Activated CD4-positive, alpha-beta T cell treated with anti-CD3 and anti-CD28 coated beads for 24 hours (primary cell): ENCODE results near the gene DNAJC3.
"Not testable (repeated sequence)": the region's sequence is repeated elsewhere in the genome, so short reads cannot be mapped to it uniquely, and the experiment has no call there.

ENCODE experiments used
- DNase-seq, 2 donors: peaks; one replicate each; pipeline ENCODE4 v3.0.0-alpha.2; 2020; ENCODE audit warnings: low read depth in 2 of 2

DNAJC3 gene, protein sequence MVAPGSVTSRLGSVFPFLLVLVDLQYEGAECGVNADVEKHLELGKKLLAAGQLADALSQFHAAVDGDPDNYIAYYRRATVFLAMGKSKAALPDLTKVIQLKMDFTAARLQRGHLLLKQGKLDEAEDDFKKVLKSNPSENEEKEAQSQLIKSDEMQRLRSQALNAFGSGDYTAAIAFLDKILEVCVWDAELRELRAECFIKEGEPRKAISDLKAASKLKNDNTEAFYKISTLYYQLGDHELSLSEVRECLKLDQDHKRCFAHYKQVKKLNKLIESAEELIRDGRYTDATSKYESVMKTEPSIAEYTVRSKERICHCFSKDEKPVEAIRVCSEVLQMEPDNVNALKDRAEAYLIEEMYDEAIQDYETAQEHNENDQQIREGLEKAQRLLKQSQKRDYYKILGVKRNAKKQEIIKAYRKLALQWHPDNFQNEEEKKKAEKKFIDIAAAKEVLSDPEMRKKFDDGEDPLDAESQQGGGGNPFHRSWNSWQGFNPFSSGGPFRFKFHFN

DNA sequence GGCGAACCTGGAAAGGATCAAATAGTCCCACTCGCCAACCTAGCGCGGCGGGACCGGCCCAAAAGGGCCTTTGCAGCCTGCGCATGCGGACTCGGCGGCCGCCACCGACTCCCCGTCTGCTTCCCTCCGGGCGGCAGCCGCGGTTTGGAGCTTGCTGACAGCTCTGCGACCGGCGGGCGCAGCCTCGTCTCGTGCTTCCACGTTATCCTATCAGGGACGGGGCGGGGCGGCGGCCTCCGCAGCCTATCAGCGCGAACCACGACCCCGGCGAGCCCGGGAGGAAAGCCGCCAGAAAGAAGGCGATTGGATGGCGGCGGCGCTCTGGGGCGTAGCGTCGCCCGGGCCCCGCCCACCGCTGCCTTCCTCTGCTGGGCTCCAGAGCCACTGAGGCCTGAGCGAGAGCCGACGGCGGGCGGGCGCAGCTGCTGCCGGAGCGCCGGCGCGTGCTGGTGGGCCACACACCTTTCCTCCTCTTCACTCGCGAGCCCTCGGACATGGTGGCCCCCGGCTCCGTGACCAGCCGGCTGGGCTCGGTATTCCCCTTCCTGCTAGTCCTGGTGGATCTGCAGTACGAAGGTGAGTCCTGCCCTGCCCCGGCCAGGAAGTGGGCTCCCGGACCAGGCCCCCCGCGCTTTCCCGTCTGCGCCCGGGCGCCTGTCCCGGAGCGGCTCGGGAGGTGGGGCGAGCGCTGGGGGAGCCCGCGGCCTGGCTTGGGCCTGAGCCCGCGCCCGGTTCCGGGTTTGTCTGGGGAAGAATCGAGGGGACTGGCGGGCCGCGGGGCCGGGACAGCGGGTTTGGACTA lies at the start of gene DNAJC3:
Gene DNAJC3, plus strand, starts transcription at position 378 of the 802 bp plus-strand sequence. Its CDS starts 117 bp downstream, at position 495.
- peak; percentile 94 to 96 for DNase-seq

DNA sequence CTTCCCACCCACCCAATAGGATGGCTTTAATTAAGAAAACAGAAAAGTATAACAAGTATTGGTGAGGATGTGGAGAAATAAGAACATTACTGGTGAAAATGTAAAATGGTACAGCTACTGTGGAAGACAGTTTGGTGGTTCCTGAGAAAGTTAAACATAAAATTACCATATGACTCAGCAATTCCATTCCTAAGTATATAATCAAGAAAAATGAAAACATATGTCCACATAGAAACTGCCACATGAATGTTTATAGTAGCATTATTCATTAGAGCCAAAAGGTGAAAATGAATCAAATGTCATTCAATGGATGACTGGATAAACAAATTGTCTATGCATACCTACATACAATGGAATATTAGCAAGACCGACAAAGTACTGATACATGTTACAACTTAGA lies 49.3 kb upstream of the DNAJC3 start:
- DNase-seq, result no peak

DNA sequence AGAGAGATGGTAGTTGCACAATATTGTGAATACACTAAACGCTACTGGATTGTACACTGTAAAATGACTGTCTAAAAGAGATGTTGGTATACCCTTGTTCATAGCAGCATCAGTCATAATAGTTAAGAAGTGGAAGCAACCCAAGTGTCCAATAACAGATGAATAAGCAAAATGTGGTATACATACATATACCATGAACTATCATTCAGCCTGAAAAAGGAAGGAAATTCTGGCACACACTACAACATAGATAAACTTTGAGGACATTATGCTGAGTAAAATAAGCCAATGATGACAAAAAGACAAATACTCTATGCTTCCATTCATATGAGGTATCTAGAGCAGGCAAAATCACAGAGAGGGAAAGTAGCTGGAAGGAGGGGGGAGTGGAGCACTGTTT lies 48.5 kb upstream of the DNAJC3 start:
- DNase-seq, result no peak

DNA sequence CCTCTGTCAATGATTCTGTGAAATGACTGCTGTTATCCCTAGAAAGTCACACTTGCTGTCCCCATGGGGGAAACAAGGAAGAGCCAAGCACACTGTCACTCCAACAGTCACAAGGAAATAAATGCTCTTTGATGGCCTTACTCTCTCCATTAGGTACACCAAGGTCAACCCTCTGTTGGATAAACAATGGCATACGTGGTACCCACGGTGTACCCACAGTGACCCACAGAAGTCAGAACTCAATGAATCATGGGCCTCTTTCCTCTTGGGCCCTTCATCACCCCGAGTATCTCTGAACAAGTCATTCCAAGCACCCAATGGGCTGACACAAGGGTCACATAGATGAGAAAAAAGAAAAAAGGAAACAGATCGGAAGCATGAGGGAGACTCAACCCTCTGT lies 47.9 kb upstream of the DNAJC3 start:
- no peak for DNase-seq

DNA sequence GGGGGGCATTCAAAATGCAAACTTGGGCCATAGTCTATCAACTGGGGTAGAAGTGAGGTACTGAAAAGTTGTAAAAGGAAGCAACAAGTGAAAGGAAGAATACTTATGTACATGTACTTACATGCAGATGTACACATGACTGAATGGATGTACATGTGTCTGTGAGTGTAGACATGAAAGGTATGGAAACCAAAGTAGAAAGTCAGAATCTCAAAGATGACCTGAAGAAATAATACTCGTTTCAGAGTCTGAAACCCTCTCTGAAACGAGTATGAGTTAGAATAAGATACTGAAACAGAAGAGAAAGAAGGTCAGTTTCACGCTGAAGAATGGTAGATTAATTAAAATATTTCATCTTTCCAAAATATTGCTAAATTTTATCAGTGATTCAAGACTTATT lies 46.3 kb upstream of the DNAJC3 start:
- no peak for DNase-seq

DNA sequence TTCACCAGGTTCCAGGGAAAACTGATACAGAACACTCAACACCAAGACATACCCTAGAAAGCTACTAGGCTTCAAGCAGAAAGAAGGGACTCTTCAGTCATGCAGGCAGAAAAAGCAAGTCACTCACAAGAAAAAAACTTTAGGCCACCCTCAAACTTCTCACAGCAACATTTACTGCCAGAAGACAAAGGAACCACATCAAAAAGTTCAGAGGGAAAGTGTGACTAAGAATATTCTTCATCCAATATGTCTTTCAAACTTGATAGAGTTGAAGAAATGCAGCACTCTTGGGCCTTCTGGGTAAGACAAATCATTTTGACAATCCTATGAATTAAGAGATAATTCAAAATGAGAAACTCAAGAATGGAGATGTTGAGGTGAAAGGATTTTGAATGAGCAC lies 40.1 kb upstream of the DNAJC3 start:
- no peak for DNase-seq

DNA sequence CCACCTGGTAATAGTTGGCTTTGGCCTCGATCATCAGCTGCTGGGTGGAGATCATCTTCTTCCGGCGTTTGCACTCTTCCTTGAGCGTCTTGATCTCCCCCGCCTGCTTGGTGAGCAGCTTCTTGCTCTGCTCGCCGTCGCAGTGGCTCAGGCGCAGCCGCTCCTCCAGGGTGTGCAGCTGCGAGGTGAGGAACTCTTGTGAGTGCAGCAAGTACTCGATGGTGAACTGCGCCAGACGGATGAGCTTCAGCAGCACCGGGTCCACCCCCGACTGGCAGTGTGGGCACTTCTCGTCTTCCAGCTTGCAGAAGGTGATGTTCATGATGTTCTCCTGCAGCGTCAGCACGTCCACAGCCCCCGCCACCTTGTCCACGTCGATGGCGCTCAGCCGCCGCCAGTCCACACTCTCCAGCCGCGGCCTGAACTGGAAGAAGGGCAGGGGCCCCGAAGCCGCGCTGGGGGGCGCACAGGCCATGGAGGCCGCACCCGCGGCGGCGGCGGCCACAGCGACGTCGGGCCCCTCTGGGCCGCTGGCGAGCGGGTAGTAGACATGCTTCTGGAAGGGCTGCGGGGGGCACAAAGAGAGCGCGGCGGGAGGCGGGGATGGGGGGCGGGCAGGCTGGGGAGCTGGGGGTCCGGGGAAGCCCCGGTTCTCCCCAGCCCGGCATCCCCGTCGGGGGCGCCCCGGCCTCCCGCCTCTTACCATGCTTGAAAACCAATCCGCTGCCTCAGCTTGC lies 35.5 kb upstream of the DNAJC3 start:
- no peak for DNase-seq

DNA sequence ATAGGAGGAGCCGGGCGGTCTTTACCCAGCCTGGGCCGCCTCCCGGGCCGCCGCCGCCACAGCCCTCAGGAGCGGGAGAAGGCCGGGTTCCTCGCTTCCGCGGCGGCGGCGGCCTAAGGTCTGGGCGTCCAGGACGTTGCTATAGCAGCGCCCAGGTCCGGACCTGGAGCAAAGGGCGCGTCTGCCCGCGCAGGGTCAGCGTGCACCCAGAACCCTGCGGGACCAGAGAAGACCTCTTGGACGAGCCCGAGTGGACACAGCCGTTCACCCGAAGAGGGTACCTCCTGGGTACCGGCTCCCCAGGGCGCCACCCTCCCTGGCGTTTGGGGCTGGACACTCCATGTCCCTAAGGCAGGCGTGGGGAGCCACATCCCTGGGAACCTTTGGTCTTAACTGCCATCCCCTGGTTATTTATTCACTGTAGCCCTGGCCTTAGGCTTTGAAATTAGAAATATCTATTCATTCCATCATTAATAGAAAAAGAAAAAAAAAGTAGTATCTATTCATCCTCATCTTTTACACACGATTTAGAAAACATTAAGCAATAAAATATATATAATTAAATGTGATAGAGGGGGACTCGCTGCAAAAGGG lies 34.8 kb upstream of the DNAJC3 start:
- no peak for DNase-seq

DNA sequence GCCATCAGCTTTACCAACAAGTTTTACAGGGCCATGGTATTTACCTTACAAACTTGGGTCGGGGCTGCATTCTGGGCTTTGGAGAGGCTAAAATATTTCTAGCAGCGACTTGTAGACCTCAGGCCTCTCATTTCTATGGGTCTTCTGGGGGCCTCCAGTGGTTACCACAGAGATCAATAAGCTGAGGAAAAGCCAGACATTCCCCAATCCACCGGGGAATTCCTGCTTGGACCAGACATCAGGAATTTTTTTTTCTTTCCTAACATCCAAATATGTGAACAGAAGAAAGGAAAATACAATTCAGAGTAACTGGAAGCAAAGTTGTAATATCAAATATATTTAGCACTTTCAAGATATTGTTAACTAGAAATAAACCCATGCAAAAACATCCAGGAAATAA lies 33.9 kb upstream of the DNAJC3 start:
- DNase-seq, result no peak

DNA sequence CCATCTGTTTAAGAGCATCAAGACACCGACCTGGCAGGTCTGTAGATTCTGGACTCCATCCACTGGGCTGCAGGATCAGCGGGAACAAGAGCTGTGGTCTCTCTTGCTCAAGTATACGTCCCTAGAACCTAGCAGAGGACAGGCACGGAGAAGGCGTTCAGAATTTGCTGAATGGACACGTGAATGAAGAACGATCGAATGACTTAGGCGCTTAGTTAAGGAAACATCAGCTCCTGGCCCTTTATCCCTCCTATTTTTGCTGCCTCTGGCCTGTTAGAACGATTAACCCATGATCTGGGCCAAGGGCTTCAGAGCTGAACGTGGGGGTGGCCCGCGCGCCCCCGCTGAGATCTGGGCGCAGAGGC lies 33.4 kb upstream of the DNAJC3 start:
- DNase-seq, result no peak

DNA sequence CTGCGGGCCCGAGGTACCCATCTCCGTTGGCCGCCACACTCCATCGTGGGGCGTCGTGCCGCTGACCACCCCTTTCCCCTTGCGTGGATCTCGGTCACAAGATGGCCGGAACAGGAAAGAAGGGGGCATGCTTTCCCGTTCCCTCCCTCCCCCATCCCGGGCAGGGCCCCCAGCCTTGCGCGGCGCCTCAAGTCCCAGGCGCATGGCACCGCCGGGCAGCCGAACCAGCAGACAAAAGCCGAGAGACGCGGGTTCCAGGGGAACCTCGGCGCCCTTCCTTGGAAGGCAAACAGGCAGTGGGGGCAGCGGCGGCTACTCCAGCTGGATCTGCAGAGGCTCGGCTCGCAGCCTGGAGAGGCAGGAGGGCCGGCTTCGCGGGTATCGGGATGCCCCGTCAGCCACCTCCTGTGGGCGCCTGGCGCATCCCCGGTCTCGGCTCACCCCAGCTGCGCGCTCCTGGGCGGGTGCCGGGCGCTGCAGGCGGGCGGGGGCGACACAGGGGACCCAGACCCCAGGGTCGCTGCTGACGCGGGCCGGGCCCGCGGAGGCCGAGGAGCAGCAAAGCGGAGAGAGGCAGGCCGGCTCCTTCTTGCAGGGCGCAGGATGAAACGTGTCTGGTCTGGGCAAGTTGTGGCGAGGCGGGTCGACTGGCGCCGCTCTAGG lies 32.9 kb upstream of the DNAJC3 start:
- DNase-seq, result no peak

DNA sequence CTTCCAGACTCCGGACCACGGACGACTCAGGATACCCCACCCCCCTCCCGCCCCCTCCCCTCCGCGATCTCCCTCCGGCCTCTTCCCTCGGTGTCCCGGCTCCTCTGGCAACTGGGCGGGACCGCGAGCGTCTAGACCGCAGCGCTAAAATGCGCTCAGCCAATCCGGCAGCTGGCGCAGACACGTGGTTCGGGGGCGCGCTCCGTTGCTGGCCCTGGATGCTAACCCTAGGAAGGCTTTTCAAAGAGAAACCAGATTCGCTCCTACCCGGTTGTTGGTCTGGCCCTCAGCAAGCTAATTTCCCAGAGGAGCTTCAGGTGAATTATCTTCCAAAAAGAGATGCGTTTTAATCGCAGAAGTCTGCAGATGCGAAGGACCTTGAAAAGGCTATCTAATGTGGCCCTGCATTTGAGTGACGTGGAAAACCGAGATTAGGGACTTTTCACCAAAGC lies 32.3 kb upstream of the DNAJC3 start, which contains the start of gene DZIP1:
Gene DZIP1, minus strand, starts transcription at position 106 of the 452 bp plus-strand sequence. CDS start 2,677 bp downstream, outside the sequence.
- DNase-seq, result peak in 1 of 2 donors; percentile 25

DNA sequence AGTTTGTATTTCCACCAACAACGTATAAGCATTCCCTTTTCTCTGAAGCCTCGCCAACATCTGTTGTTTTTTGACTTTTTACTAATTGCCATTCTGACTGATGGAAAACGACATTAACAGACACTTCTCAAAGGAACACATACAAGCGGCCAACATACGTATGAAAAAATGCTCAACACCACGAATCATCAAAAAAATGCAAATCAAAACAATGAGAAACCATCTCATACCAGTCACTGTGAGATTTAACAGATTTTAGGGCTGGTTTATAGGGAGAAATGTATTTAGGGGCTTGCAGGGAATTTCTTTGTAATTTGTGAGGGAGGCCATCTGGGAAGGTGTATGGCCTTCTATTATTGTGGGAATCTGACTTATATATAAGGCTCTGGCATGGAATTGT lies 29.6 kb upstream of the DNAJC3 start:
- no peak for DNase-seq

DNA sequence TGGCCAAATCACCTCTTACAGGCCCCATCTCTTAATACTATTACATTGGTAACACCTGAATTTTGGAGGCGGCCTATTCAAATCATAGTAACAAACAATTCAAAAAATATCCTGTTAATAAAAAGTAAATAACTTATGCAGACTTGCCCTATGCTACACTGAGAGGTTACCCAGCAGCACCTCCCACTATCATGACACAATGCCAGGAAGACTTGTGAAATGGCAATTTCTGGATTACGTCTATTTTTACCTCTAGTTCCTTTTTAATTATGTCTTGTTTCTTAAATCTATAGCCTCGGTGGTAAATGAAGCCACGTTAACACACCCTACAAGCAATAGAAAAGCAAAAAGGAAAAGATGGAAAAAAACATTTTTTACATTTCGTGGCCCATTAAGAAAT lies 26.2 kb upstream of the DNAJC3 start:
- DNase-seq, result no peak

DNA sequence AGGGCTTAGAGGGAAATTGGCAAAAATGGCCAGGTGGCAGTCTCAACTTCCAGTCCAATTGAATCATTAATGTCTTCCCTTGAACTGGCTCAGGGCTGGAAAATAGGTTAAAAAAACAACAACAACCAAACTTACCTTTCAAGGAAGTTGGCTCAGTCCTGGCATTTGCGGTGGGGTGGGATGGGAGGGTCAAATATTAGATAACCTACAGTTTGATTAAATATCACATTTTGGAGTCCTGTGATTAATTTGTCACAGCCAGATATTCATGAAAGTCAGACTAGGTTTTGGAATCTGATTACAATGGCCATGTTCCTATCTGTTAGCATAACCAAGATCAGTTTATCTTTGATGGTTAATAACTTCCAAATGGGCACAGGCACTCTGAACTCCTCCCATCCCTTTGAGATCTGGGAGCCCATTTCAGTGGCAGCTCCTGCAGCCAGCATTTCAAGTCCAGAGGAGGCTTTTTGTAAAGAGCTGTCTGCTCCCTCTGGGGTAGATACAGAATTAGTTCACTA lies 24.6 kb upstream of the DNAJC3 start:
- DNase-seq, result no peak

DNA sequence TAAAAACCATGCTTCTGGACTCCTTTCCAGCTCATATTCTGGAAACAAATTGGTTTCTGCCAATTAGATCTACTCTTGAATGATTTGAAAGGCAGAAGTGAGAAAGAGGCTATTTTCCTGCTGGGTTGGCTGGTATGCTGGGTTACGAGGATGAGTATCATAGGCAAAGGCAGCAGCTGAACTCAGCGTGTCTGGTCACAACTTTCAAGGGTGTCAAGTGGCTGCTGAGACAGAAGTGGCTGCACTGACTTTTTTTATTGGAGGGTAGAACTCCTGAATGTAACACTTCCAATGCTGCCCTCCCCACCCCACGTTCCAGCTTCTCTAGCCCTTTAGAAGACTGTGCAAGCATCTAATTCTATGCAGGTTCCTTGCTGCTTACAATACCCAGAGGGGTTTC lies 24.1 kb upstream of the DNAJC3 start:
- DNase-seq, result no peak

DNA sequence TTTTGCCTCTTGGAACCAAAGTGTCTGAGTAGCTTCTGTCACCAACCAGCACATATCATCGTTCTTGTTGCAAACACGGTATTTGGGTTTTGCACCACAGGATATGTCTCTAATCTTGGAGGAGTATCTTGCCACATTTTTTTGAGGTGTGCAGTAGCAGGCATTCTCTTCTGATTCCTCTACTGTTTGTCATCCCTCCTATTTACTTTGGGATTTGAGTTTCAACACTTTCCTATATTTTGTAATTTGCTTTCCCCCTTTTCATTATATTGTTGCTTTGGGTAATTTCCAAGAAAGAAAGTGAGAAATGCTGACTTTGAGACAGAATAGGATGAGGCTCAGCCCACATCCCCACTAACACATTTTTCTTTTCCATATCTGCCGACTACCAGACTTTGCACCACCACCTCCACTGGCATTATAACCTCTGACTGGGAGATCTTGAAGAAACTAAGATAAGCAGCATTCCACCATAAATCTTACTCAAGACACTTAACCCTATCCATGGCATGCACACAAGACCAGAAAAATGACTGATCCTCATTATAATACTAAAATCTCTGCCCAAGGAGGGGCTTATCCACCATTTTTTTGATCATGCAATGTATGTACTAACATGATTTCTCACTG lies 20.4 kb upstream of the DNAJC3 start:
- DNase-seq, result no peak

DNA sequence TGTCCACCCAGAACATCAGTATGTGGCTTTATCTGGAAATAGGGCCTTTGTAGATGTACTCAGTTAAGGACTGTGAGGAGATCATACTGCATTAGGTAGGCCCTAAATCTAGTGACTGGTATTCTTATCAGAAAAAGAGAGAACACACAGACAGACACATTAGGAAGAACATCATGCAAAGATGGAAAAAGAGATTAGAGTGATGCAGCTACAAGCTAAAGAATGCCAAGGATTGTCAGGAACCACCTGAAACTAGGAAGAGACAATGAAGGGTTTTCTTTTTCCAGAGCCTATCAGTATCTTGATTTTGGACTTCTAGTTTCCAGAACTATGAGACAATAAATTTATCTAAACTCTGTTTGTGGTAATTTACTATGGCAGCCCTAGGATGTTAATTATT lies 17.4 kb upstream of the DNAJC3 start:
- DNase-seq, result no peak

DNA sequence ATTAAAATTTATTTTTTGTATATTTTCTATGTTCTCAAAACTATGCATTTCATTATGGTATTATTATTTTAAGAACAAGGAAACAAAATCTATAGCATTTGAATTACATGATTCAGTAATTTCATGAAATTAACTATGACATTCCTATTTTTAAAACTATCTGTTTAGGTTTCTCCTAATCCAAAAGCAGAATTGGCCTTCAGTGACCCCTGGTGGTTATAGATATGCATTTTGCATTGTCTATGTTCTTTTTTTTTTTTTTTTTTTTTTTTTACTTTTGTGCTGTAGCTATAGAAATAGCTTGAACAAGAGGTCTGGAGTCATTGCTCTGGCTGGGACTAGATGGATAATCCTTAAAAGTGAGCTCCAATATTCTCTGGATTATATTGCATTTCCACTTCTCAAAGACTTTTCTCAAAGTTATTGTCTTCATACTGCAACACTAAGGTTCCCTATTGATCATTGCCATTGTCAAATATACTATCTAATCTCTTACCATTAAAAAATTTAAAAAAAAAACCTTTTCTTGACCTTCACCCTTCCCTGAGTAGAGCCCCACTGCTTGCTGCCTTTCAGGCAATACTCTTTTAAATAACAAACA lies 15.9 kb upstream of the DNAJC3 start:
- peak in 1 of 2 donors; percentile 9 for DNase-seq

DNA sequence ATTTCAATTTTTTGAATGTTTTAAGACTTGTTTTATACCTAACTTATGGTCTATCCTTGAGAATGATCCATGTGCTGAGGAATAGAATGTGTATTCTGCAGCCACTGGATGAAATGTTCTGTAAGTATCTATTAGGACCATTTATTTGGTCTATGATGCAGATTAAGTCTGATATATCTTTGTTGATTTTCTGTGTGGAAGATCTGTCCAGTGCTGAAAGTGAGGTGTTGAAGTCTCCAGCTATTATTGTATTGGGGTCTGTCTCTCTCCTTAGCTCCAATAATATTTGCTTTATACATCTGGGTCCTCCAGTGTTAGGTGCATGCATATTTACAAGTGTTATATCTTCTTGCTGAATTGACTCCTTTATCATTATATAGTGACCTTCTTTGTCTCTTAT lies 9.7 kb upstream of the DNAJC3 start:
- not testable (repeated sequence) for DNase-seq
